Measurements from ENCODE around the gene MKKS. TPM values are rescaled to one million over a fixed set of nuclear protein-coding genes. Genes with fewer than 3 reads are reported as not detected.
A peak's percentile ranks its signal among the peaks of the same experiment; 100 is the strongest.

Gene MKKS
- total and polyA plus RNA-seq, 2 of the 13 experiments (the other 11 are each of a cell fraction or from before 2014, with no cell fraction given), result 26.7 to 34.5 TPM

DNA sequence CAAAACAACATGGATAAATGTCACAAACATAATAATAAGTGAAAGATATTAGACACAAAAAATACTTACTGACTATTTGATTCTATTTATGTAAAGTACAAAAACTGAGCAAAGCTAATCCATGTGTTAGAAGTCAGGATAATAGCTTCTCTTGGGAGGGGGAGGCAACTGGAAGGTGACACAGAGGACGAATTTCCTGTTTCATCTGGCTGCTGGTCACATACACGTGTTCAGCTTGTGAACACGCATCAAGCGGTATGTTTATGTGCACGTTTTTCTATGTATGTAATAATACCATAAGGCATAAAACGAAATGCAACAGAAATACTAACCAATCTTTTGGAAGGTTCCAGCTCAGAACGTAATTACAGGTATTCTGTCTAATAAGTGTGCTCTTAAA is 54.3 kb downstream of the MKKS start (continued):
- TF ChIP-seq ZNF292 (CRISPR knock-in tag; IDR thresholded peaks at IDR 0.05; ENCODE audit: borderline replicate concordance, low read depth) (no peak), ZNF431 (CRISPR knock-in tag; IDR thresholded peaks at IDR 0.05; ENCODE audit: borderline replicate concordance, low read depth) (no peak), MIXL1 (CRISPR knock-in tag; IDR thresholded peaks at IDR 0.05) (no peak), MED1 (CRISPR knock-in tag; IDR thresholded peaks at IDR 0.05) (no peak)

DNA sequence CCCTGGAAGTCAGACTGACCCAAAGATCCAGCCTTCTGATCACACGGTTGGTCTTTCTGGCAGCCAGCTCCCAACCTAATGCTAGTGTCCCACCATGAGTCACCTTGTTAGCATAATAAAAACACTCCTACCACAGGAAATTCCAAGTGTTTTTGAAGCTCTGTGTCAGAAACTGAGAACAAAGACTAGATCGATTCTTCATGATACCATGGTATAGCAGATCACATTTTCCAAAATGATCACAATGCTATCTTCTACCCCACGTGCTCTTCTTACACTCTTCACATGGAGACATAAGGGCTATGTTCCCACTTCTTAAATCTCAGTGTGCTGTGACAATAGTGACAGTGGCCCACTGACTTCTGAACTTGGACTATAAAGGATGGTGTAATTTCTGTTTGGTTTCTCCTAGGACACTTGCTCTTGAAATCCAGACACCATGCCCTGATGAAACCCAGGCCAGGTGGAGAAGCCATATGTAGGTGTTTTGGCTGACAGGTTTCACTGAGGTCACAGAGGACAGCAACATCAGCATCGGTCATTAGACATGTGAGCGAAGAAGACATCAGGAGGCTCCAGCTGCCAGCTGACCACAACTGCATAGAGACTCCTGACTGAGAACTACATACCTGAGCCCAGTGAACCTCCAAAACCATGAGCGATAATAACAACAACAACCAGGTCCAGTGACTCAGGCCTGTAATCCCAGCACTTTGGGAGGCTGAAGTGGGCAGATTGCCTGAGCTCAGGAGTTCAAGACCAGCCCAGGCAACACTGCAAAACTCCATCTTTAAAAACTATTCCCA is 57.5 kb downstream of the MKKS start:
- Histone ChIP-seq H3K79me2 (ENCODE audit: insufficient read depth, low read length) (no peaks in the 10 kb centered on the region), H3K4me1 (ENCODE audit: insufficient read depth, low read length) (peaks cover 8% of the 10 kb centered on the region), H3K27me3 (ENCODE audit: control insufficient read depth in 1 of 2, insufficient read depth in 2 of 2, low read length in 2 of 2) (no peaks in the 10 kb centered on the region), H4K20me1 (ENCODE audit: insufficient read depth, low read length) (no peaks in the 10 kb centered on the region), H3K9me3 (ENCODE audit: low read length) (no peaks in the 10 kb centered on the region), H2AFZ (ENCODE audit: low read length) (no peak overlapping the region), H3K27ac (ENCODE audit: extremely low read length, insufficient read depth, low read length) (no peak overlapping the region), H3K36me3 (replicated peaks in 1 of 2; ENCODE audit: control insufficient read depth in 1 of 2, insufficient read depth in 2 of 2, low read length in 2 of 2) (no peaks in the 10 kb centered on the region), H3K4me2 (ENCODE audit: low read depth, low read length) (no peak overlapping the region), H3K4me3 (replicated peaks in 1 of 3; ENCODE audit: insufficient read depth in 1 of 3, low read depth in 2 of 3, low read length in 3 of 3) (no peak overlapping the region), H3K9ac (ENCODE audit: insufficient read depth, low read depth, low read length) (no peak overlapping the region)
- DNase-seq (ENCODE audit: low spot score) (no peak), FAIRE-seq (no peak), ATAC-seq (no peak; the same call in 1 of the 3 replicates)
- ChIA-PET CTCF (ENCODE audit: low intra/inter-chr PET ratio, low total read pairs) (no interaction called here), POLR2A (interaction anchor here (1.5 kb wide), 1 partner anchor 58 kb away, joined by 5 read pairs; the partner anchor contains the start of gene SLX4IP)
- WGBS (ENCODE audit: low lambda C conversion rate), result 90% methylated on average over 6 of the region's 6 CpGs
- intact Hi-C loops (cut with micrococcal nuclease; ENCODE audit: unreplicated experiment) (no loop called here), in situ Hi-C loops (cut with HindIII; ENCODE audit: extremely low pct_ligation_motif_present, low pct_unique_long_range_greater_than_20kb) (no loop called here)
- no TSS peak for BruUV-seq (replicated peaks)
- no peak for TF ChIP-seq ZNF879 (CRISPR knock-in tag; IDR thresholded peaks at IDR 0.05)
- TF ChIP-seq NAIF1 (CRISPR knock-in tag; IDR thresholded peaks at IDR 0.05; ENCODE audit: borderline replicate concordance), result no peak
- TF ChIP-seq RXRA (CRISPR knock-in tag; IDR thresholded peaks at IDR 0.05), result 0 out of 2 replicates have a peak, but pooled peaks have one; percentile 20
- TF ChIP-seq ZNF317 (CRISPR knock-in tag; IDR thresholded peaks at IDR 0.05), result 0 out of 2 replicates have a peak, but pooled peaks have one; percentile 29
- TF ChIP-seq, protein P1, sequence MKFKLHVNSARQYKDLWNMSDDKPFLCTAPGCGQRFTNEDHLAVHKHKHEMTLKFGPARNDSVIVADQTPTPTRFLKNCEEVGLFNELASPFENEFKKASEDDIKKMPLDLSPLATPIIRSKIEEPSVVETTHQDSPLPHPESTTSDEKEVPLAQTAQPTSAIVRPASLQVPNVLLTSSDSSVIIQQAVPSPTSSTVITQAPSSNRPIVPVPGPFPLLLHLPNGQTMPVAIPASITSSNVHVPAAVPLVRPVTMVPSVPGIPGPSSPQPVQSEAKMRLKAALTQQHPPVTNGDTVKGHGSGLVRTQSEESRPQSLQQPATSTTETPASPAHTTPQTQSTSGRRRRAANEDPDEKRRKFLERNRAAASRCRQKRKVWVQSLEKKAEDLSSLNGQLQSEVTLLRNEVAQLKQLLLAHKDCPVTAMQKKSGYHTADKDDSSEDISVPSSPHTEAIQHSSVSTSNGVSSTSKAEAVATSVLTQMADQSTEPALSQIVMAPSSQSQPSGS (CRISPR knock-in tag; IDR thresholded peaks at IDR 0.05), result no peak
- TF ChIP-seq HIVEP1 (CRISPR knock-in tag; IDR thresholded peaks at IDR 0.05), result no peak
- TF ChIP-seq ZNF674 (CRISPR knock-in tag; IDR thresholded peaks at IDR 0.05; ENCODE audit: low read depth), result no peak
- TF ChIP-seq SP2 (CRISPR knock-in tag; IDR thresholded peaks at IDR 0.05), result no peak
- TF ChIP-seq, protein P2, sequence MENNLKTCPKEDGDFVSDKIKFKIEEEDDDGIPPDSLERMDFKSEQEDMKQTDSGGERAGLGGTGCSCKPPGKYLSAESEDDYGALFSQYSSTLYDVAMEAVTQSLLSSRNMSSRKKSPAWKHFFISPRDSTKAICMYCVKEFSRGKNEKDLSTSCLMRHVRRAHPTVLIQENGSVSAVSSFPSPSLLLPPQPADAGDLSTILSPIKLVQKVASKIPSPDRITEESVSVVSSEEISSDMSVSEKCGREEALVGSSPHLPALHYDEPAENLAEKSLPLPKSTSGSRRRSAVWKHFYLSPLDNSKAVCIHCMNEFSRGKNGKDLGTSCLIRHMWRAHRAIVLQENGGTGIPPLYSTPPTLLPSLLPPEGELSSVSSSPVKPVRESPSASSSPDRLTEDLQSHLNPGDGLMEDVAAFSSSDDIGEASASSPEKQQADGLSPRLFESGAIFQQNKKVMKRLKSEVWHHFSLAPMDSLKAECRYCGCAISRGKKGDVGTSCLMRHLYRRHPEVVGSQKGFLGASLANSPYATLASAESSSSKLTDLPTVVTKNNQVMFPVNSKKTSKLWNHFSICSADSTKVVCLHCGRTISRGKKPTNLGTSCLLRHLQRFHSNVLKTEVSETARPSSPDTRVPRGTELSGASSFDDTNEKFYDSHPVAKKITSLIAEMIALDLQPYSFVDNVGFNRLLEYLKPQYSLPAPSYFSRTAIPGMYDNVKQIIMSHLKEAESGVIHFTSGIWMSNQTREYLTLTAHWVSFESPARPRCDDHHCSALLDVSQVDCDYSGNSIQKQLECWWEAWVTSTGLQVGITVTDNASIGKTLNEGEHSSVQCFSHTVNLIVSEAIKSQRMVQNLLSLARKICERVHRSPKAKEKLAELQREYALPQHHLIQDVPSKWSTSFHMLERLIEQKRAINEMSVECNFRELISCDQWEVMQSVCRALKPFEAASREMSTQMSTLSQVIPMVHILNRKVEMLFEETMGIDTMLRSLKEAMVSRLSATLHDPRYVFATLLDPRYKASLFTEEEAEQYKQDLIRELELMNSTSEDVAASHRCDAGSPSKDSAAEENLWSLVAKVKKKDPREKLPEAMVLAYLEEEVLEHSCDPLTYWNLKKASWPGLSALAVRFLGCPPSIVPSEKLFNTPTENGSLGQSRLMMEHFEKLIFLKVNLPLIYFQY (CRISPR knock-in tag; IDR thresholded peaks at IDR 0.05; ENCODE audit: borderline replicate concordance), result 0 out of 2 replicates have a peak, but pooled peaks have one; percentile 27
- TF ChIP-seq ZNF253 (CRISPR knock-in tag; IDR thresholded peaks at IDR 0.05; ENCODE audit: borderline replicate concordance), result no peak
- no peak for TF ChIP-seq FOXJ3 (CRISPR knock-in tag; IDR thresholded peaks at IDR 0.05; ENCODE audit: borderline replicate concordance)
- TF ChIP-seq IKZF4 (CRISPR knock-in tag; IDR thresholded peaks at IDR 0.05; ENCODE audit: borderline replicate concordance, low read depth, not compliant biosample characterization), result no peak
- TF ChIP-seq EED (CRISPR knock-in tag; IDR thresholded peaks at IDR 0.05), result 0 out of 2 replicates have a peak, but pooled peaks have one; percentile 37
- TF ChIP-seq CHD2 (IDR thresholded peaks at IDR 0.05; ENCODE audit: low read depth, low read length), result no peak
- no peak for TF ChIP-seq CBFB (CRISPR knock-in tag; IDR thresholded peaks at IDR 0.05)

All from HepG2 (cell line).